Pons (tissue), 1 donor: ENCODE measurements around the gene ZMYND10.

ENCODE experiments used
- DNase-seq: peaks from one replicate; pipeline ENCODE4 v3.0.0-alpha.2; 2016; ENCODE audit warnings: low spot score

Gene ZMYND10

DNA sequence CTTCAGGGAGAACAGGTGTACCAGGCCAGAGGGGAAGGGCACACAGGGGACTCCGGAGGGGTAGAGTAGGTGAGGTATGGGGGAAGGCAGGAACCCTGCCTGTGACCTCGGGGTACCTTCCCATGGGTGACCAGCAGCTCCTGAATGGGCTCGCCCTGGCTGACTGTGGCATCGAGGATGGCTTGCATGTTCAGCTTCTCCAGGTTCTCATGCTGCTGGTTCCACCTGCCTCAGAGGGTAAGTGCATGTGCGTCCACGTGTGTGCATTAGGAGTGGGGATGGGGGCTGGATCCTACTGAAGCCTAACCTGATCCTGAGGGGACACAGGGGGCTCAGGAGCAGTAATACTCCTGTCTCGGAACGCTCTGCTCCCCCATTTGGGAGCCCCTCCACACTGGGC is 524 bp downstream of the ZMYND10 start:
- no peak for DNase-seq

DNA sequence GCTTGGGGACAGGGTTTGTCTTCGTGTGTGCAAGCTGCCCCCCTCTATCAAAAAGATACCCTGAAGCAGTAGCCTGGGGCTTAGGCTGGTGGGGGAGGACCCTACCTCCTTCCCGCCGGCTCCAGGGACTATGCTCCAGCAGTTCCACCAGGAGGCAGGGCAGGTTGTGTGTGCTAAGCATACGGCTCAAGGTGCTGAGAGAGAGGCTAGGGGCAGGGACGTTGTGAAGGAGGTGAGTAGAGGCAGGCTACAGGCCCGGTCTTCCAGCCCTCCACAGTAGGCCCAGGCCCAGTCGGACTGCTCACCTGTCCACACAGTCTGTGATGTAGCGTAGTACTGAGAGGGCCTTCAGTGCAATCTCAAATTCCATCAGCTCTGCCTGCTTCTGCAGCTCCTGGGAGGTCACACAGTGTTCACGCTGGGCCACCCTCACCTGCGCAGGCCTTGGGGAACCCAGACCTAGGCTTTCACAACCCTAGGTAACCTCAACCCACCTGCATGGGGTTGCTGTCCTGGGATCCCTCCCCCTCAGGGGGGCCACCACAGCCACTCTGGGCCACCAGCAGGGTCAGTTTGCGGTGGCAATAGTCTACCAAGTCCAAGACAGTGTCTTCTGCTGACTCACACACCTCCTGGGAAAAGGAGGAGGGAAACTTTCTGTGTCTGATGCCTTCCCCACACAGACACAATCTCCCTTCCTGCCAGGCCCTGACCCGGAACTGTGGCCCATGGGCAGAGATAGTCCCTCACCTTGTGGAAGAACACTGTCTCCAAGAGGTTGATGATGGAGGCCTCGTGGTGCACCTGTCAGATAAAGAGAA is 2.5 kb downstream of the ZMYND10 start:
- DNase-seq: no peak

DNA sequence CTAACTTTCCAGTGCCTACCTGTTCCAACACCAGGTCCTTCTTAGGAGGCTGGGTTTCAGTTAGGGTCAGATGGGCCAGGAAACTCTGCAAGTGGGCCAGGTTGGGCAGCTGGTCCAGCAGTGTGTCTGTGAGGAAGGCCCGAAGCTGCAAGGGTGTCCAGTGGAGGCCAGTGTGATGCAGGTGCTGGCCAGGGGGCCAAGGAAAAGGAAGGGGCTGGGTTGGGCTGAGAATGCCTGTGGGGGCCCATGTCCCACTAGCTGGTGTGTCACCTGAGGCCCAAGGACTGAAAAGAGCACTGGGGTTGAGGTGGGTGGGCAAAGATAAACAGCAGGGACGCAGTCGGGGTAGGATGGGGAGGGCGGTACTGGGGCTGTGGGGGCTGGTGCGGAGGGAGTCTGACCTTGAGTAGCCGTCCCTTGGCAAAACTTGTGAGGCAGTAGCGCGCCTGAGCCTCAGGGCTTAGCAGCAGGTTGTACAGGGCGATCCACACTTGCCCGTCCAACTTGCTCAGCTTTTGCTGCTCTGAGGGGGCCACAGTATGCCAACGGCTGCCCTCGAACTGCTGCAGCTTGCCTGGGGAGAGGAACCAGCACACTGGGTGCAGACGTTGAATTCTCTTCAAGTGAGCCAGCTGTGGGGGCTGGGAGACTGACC is 3.4 kb downstream of the ZMYND10 start:
- DNase-seq: no peak

DNA sequence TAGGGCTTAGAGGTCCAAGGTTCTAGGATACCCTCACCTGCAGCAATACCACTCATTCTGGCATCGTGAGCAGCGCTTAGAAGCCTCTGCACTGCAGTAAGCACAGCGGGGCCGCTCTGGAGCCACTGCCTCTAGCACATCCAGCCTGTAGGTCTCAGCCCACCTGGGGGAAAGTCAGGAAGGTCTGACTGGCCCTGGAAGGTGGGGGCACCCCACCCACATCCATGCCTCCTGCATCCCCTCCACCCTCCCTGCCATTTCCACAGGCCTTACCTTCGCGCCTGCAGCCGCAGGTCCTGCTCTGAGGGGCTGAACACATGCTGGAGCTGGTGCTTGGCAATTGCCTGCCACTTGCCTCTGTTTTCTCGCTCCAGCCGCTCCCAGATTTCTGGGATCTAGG is 4.0 kb downstream of the ZMYND10 start:
- DNase-seq: no peak

- DNase-seq: no peak
Measured at GRCh38 chr3:50340448-50341329, 4.8 kb downstream of the ZMYND10 start, which contains the start of gene RASSF1. Gene RASSF1, minus strand, starts transcription at chr3:50340836. Its CDS starts 31 bp downstream, at chr3:50340805.

DNA sequence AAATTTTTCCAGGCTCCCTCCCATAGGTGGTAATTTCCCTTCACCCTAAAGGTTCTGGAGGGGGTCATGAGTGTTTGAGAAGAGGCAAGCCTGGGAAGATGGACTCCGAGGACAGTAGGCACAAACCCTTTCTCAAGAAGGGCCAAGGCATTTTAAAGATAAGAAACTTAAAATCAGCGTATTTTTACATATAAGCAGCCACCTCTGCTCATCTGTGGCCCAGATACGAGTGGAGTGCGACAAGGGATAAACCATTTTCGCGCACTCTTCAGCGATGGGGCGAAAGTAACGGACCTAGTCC is 5.4 kb downstream of the ZMYND10 start:
- no peak for DNase-seq

- DNase-seq: no peak
Measured at GRCh38 chr3:50339485-50340146, 5.9 kb downstream of the ZMYND10 start.

DNA sequence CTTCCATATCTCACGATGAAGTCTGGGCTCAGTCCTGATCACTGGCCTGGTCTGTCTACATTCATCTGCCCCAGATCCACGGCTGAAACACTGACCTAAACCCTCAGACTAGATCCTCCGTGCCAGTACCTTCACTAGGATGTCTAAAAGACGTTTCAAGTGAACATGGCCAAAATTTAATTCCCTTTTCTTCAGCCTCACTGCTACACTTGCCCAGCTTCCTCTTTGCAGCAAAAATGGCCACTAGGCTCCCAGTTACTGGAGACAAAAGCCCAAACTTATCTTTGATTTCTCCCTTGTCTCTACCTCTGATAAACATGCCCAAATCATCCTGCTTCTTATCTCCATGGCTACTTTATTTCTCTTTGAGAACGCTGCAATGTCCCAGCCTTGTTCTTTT is 6.6 kb downstream of the ZMYND10 start:
- peak; percentile 36 for DNase-seq

DNA sequence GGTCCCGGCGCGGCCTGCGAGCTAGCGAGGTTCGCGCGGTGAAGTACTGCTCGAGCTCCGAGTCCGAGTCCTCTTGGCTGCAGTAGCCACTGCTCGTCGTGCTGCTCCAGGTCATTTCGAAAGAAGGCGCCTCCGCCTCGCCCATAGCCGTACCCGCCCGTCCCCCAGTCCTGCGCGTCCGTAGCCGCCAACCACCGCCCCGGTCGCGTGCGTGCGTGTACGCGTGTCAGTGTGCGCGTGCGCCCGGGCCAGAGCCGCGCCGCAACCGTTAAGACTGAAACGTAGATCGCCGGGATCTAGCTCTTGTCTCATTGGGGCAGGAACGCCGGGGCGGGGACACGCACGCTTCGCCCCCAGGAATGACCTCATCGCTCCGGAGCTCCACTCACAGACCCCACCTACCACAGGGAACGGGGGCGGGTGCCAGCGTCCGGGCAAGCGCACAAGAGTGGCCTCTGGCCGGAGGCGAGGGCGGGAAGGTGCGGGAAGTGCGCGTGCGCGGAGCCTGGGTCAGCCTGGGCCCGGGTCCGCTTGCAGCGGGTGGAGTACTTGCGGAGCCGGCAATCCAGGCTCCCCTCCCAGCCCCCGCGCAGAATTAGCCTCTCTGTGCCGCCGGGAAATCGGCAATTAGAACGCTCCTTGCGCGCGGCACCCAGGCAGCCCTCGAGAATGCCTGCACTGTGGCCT is 8.2 kb downstream of the ZMYND10 start:
- DNase-seq: peak; percentile 97

DNA sequence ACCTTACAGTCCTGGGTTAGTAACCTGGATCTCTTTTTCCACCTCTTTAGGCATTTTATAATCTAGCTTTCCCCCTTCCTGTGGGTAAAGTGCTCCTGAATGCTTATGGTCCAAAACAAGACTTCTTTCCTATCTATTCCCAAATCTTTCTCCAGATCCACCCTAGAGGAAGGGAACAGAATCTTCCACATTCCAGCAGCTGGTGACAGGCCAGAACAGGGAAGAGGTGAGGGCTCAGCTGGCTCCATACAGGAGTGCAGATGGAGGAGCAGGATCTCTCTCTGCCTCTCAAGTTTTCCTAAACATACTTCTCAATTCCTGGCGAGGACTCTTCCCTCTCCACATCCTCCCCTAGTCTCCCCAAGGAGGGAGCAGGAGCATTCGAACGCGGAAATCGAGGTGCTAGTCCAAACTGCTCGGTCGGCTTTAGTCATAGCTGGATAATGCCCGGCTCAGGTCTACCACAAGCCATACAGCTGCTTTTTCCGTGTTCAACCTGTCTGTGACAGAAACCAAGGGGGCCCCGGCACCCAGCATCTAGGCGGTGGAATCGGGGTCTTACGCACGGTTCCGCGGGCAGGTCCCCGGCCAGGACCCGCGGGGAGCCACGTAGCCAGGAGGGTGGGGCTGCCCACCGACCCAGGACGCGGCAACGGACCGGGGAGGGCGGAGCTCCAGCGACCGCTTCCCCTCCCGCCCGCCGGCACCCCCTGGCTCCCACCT is 8.9 kb downstream of the ZMYND10 start:
- peak; percentile 26 for DNase-seq

GRCh38 chr3:50334339-50335075 is 11.0 kb downstream of the ZMYND10 start:
- no peak for DNase-seq

GRCh38 chr3:50333744-50334328 is 11.7 kb downstream of the ZMYND10 start:
- no peak for DNase-seq

- no peak for DNase-seq
Measured at GRCh38 chr3:50331364-50331907, 14.1 kb downstream of the ZMYND10 start.

DNA sequence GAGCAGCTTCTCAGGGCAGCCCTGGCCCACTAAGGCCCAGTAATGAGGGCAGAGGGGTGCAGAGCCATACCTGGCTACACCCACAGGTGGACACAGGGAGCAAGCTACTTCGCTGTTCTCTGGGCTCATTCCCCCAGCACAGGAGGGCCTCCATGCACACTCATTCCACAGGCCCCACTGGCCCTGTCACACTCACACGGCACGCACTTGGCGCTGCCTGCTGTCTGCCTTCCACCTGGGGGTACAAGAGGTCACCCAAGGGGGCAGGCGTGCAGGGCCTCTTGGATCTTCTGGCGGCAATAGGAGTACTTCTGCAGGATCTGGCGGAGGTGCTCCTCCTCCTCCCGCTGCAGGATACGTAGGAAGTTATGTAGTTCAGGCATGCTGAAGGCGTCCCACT is 15.2 kb downstream of the ZMYND10 start:
- no peak for DNase-seq

DNA sequence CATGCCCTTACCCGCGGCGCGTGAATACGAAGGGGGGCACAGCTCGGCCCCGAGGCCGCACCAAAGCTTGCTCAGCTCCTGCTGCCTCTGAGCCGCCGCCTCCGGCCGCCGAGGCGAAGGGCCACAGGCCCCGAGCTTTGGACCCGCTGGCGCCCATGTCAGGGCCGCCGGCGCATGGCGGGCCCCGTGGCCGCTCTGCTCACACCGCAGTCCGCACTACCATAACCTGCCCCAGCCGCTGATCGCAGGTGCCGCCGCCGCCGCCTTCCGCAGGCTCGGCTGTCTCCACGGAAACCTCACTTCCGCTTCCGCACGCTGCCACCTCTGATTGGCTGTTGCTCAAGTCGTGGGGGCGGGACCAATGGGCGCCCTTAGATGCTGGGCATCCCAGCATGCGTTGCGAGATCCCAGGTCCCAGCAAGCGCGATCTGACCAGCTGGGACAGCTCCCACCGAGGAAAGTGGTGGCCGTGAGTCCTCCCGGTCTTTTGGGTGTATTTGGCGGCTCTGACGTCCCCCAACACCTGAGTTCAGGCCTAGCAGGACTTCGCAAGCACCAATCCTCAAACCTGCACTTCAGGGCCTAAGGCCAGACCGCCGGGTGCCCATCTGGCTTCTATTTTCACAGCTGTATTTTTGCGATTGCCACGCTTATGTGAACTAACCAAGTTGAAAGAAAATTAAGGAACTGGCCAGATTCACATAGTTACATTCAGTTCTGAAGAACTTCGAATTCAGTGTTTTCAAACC is 17.4 kb downstream of the ZMYND10 start, which contains the start of gene TUSC2:
Gene TUSC2, minus strand, starts transcription at position 281 of the 749 bp plus-strand sequence. Its CDS starts 124 bp downstream, at position 157.
- DNase-seq: peak; percentile 98

DNA sequence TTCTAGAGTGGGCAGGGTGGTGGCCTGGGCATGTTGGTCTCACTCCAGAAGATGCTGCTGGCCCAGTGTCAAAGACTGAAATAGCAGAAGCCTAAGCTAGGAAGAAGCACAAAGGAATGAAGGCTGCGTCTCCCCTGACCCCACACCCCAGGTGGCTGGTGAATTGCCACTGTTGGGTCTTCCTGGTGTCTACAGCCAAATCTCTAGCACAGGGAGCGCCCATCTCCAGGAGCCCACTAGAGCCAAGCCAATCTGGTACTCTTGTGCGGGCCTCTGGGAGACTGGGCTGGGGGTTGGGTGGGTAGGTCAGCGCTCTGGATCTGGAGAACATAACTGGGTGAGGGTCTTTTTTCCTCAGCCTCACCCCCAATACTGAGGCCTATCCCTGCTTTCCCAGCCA is 18.4 kb downstream of the ZMYND10 start:
- DNase-seq: no peak

DNA sequence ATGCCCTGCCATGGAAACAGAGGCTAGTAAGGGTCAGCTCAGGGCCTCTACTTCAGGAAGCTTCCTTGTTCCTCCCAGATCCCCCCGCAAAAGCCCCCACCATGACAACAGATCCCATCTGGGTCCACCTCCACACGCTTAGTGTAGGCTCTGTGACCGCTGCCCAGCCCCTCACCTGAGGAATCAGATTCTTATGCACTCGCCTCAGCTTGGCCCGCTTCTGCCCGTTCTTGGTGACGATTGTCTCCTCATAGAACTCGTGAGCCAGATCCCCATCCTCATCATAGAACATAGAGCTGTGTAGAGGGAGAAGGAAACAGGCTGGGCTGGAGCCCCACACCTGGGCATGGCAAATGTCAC is 19.4 kb downstream of the ZMYND10 start:
- no peak for DNase-seq

- no peak for DNase-seq
Measured at GRCh38 chr3:50325497-50326181, 19.9 kb downstream of the ZMYND10 start.
